K562 (cell line): ENCODE data around the gene PTRHD1. TPM values are rescaled to one million over a fixed set of nuclear protein-coding genes. Genes with fewer than 3 reads are reported as not detected.

Experiments used
- ATAC-seq: fragments of 200-7000 bp; cut with Tn5 transposase; 3 replicates; pipeline ENCODE4 v1.9.1; 2020; ENCODE audit warnings: moderate library complexity
- BruUV-seq: library from RNA; stranded (reverse); fragments of 400-500 nt; replicated peaks from 2 replicates; lab custom pipeline; 2021; lab: Mats Ljungman, UMichigan
- CTCF ChIA-PET: fragments of 300-600 bp; formaldehyde crosslinking; extraction: SDS; loops from one replicate; lab custom pipeline; 2021; ENCODE audit warnings: low intra/inter-chr PET ratio; lab: Yijun Ruan, JAX
- POLR2A ChIA-PET: fragments of 300-600, 350-650 bp; sonication (Branson Sonifier 250); formaldehyde crosslinking; extraction: SDS; loops from one replicate; lab custom pipeline; 2021; ENCODE audit warnings: antibody characterized with exemption, inconsistent platforms; lab: Yijun Ruan, JAX
- DNase-seq, 4 experiments: peaks; one replicate each; pipeline versions ENCODE4 v3.0.0 to v3.0.0-alpha.2; 2011 to 2018; ENCODE audit warnings: low spot score in 3 of 4, mixed read lengths in 3 of 4; ENCODE audit errors: extremely low read depth in 1 of 4
- FAIRE-seq: peaks from 2 replicates; lab custom pipeline; 2011; peaks lifted over from hg19 to GRCh38; lab: Jason Lieb, UNC
- H2AFZ ChIP-seq: 2 replicates; pipeline ENCODE4 v1.6.0; 2011; ENCODE audit warnings: low read depth, low read length, control low read depth, inconsistent platforms
- H3K27ac ChIP-seq: fragments of 200-600 bp; 3 replicates; pipeline ENCODE4 v1.8.0; 2011; ENCODE audit warnings: low read depth, mild to moderate bottlenecking, control low read depth, inconsistent platforms, low read length, moderate library complexity, mixed read lengths; ENCODE audit errors: extremely low read depth
- H3K27me3 ChIP-seq, 2 experiments: fragments of 300-600 bp in 1 of 2; 2 replicates in 1 of 2; 3 replicates in 1 of 2; pipeline versions ENCODE4 v1.6.0 to v1.8.0; 2011; ENCODE audit warnings: inconsistent platforms in 2 of 2, low read length in 2 of 2, mild to moderate bottlenecking in 1 of 2, mixed read lengths in 1 of 2, moderate library complexity in 1 of 2; ENCODE audit not compliant: control insufficient read depth in 2 of 2, insufficient read depth in 2 of 2
- H3K36me3 ChIP-seq: fragments of 300-600 bp; 3 replicates; pipeline ENCODE4 v1.8.0; 2011; ENCODE audit warnings: mild to moderate bottlenecking, low read length, inconsistent platforms; ENCODE audit not compliant: control insufficient read depth, insufficient read depth
- H3K4me1 ChIP-seq, 2 experiments: fragments of 200-600 bp in 1 of 2; replicated peaks in 1 of 2; 2 replicates in 1 of 2; 3 replicates in 1 of 2; pipeline versions ENCODE4 v1.5.1 to v1.8.0; 2011; ENCODE audit warnings: inconsistent platforms in 2 of 2, low read length in 2 of 2, mild to moderate bottlenecking in 1 of 2, mixed read lengths in 1 of 2, moderate library complexity in 1 of 2; ENCODE audit not compliant: control insufficient read depth in 2 of 2, insufficient read depth in 2 of 2
- H3K4me2 ChIP-seq: 2 replicates; pipeline ENCODE4 v1.6.1; 2011; ENCODE audit warnings: low read length, control low read depth, inconsistent platforms, mixed read lengths; ENCODE audit not compliant: insufficient read depth
- H3K4me3 ChIP-seq: fragments of 200-600 bp; sonication (generic), shearing (Covaris generic); 2 replicates; pipeline ENCODE4 v1.5.1; 2016; ENCODE audit warnings: control low read depth, inconsistent platforms
- H3K79me2 ChIP-seq: fragments of 200-600 bp; 3 replicates; pipeline ENCODE4 v1.8.0; 2011; ENCODE audit warnings: low read length, inconsistent platforms; ENCODE audit not compliant: control insufficient read depth, insufficient read depth
- H3K9ac ChIP-seq, 2 experiments: 2 replicates each; pipeline versions ENCODE4 v1.6.0 to v1.6.1; 2011; ENCODE audit warnings: low read depth in 2 of 2, low read length in 2 of 2, control low read depth in 1 of 2, inconsistent platforms in 1 of 2, mild to moderate bottlenecking in 1 of 2, mixed read lengths in 1 of 2; ENCODE audit not compliant: insufficient read depth in 1 of 2
- H3K9me1 ChIP-seq: one replicate; pipeline ENCODE4 v1.6.0; 2011; ENCODE audit warnings: inconsistent platforms, mild to moderate bottlenecking, low read length, moderate library complexity; ENCODE audit not compliant: control insufficient read depth, insufficient read depth
- H3K9me3 ChIP-seq: replicated peaks from 2 replicates; pipeline ENCODE4 v1.5.1; 2011; ENCODE audit warnings: low read depth, low read length, inconsistent platforms; ENCODE audit not compliant: control insufficient read depth, insufficient read depth
- H4K20me1 ChIP-seq: replicated peaks from 2 replicates; pipeline ENCODE4 v1.6.1; 2011; ENCODE audit warnings: low read length, inconsistent platforms, mixed read lengths; ENCODE audit not compliant: control insufficient read depth, insufficient read depth
- AFF4 ChIP-seq: sonication (generic); formaldehyde crosslinking; IDR thresholded peaks from 2 replicates; pipeline ENCODE4 v1.8.0; 2023; ENCODE audit warnings: mild to moderate bottlenecking, missing genetic modification reagents
- BCOR ChIP-seq: fragments of 450-650 bp; IDR thresholded peaks from 2 replicates; pipeline ENCODE4 v1.6.1; 2016
- CHAMP1 ChIP-seq: fragments of 450-650 bp; IDR thresholded peaks from 2 replicates; pipeline ENCODE4 v1.6.1; 2016; ENCODE audit warnings: mild to moderate bottlenecking
- HCFC1 ChIP-seq: IDR thresholded peaks from 2 replicates; pipeline ENCODE4 v1.6.1; 2012; ENCODE audit warnings: low read depth, low read length, improper control_type of control experiment
- HDAC8 ChIP-seq: fragments of 450-650 bp; IDR thresholded peaks from 2 replicates; pipeline ENCODE4 v1.6.1; 2016; ENCODE audit warnings: mild to moderate bottlenecking, missing genetic modification characterization, moderate library complexity, missing compliant biosample characterization
- OTX1 ChIP-seq: fragments of 450-650 bp; formaldehyde crosslinking; IDR thresholded peaks from 2 replicates; pipeline ENCODE4 v1.4.0; 2022; ENCODE audit warnings: mild to moderate bottlenecking
- PHB ChIP-seq: fragments of 250-450 bp; sonication (Bioruptor Pico); IDR thresholded peaks from 2 replicates; pipeline ENCODE4 v1.5.0; 2021
- PRPF4 ChIP-seq: fragments of 200-400 bp; formaldehyde crosslinking; IDR thresholded peaks from one replicate; pipeline ENCODE4 v1.6.1; 2017; ENCODE audit warnings: low read length, low read depth, mild to moderate bottlenecking; ENCODE audit not compliant: insufficient read depth, poor library complexity, severe bottlenecking
- STAT5A ChIP-seq: IDR thresholded peaks from 2 replicates; pipeline ENCODE4 v1.6.1; 2012; ENCODE audit warnings: low read length, inconsistent platforms, borderline replicate concordance
- TEAD2 ChIP-seq: fragments of 450-650 bp; IDR thresholded peaks from 2 replicates; pipeline ENCODE4 v1.6.1; 2016; ENCODE audit warnings: missing genetic modification characterization, control low read depth, missing compliant biosample characterization
- TRIM28 ChIP-seq: fragments of 450-650 bp; IDR thresholded peaks from 2 replicates; pipeline ENCODE4 v1.6.1; 2017
- ZFPM2 ChIP-seq: fragments of 250-450 bp; sonication (Bioruptor Pico); IDR thresholded peaks from 2 replicates; pipeline ENCODE4 v1.5.1; 2022; ENCODE audit warnings: mild to moderate bottlenecking
- ZNF232 ChIP-seq: sonication (generic); formaldehyde crosslinking; IDR thresholded peaks from 2 replicates; pipeline ENCODE4 v1.8.0; 2022; ENCODE audit warnings: mild to moderate bottlenecking, missing genetic modification reagents
- ZNF354B ChIP-seq: fragments of 250-450 bp; sonication (Bioruptor Pico); IDR thresholded peaks from 2 replicates; pipeline ENCODE4 v1.4.0; 2020
- ZNF431 ChIP-seq: sonication (generic); formaldehyde crosslinking; IDR thresholded peaks from 2 replicates; pipeline ENCODE4 v1.8.0; 2022; ENCODE audit warnings: mild to moderate bottlenecking, missing genetic modification reagents
- ZNF511 ChIP-seq: sonication (generic); formaldehyde crosslinking; IDR thresholded peaks from 2 replicates; pipeline ENCODE4 v1.8.0; 2022; ENCODE audit warnings: mild to moderate bottlenecking, missing genetic modification reagents
- WGBS: fragments of 100-300 bp; shearing (Covaris generic); methylation state at CpG from one replicate; pipeline ENCODE4 v1.1.6; 2016; ENCODE audit warnings: low coverage, mixed read lengths; ENCODE audit not compliant: insufficient coverage; ENCODE audit errors: missing lambda C conversion rate; 5-methylcytosine and 5-hydroxymethylcytosine counted together
- in situ Hi-C: fragments of 300-500 bp; cut with MboI; formaldehyde crosslinking; loops from 4 replicates; pipeline ENCODE4 v1.15.0; 2018; ENCODE audit warnings: inconsistent platforms, mixed read lengths
- intact Hi-C: fragments of 100-400 bp; cut with micrococcal nuclease; formaldehyde crosslinking; loops from 2 replicates; pipeline ENCODE4 v1.14.2; 2022
- polyA plus RNA-seq, 8 experiments: library from polyadenylated mRNA; depleted of rRNA in 4 of 8; stranded (reverse) in 5 of 8; unstranded in 3 of 8; fragments of >200 nt; fragmentation: Nextera tagmentation in 2 of 8; fragmentation: Illumina TruSeq in 1 of 8; extraction: Ambion mirVana in 2 of 8; extraction: Trizol in 1 of 8; gene quantifications; 2 replicates each; pipeline versions ENCODE4 v1.2.1 to v1.2.3, GENCODE V29; 2011 to 2014; ENCODE audit warnings: inconsistent platforms in 1 of 8, missing spikeins in 1 of 8
- total RNA-seq, 7 experiments: library from RNA; depleted of rRNA in 6 of 7; stranded (reverse); fragments of >200 nt in 6 of 7; fragmentation: Illumina TruSeq in 2 of 7; extraction: Trizol in 2 of 7; gene quantifications; 2 replicates each; pipeline versions ENCODE4 v1.2.1 to v1.2.3, GENCODE V29; 2011 to 2021; ENCODE audit warnings: low replicate concordance in 1 of 7

Gene PTRHD1
- total and polyA plus RNA-seq, 9 of the 15 experiments (the other 6 are each of a cell fraction or from before 2014, with no cell fraction given), result 15.8 to 83.2 (median 46.6) TPM

- Histone ChIP-seq H2AFZ (no peak overlapping the region), H3K4me1 (no peaks in the 10 kb centered on the region), H3K9me3 (no peaks in the 10 kb centered on the region), H3K9ac (no peak overlapping the region), H3K4me3 (no peak overlapping the region), H3K36me3 (peaks cover 30% of the 10 kb centered on the region), H3K27ac (no peak overlapping the region), H3K9me1 (no peaks in the 10 kb centered on the region), H4K20me1 (no peaks in the 10 kb centered on the region), H3K27me3 (no peaks in the 10 kb centered on the region), H3K4me2 (no peak overlapping the region), H3K79me2 (no peaks in the 10 kb centered on the region)
- in situ Hi-C loops, result no loop called here
- 87% methylated on average over 3 of the region's 4 CpGs for WGBS
- ChIA-PET POLR2A (no interaction called here), CTCF (no interaction called here)
- intact Hi-C loops, result no loop called here
- ATAC-seq, result no peak
- no peak for FAIRE-seq
- no TSS peak for BruUV-seq
- DNase-seq, result no peak
- TF ChIP-seq TEAD2 (tag) (no peak), TRIM28 (no peak), CHAMP1 (no peak), ZNF232 (CRISPR knock-in tag) (no peak), ZNF354B (CRISPR knock-in tag) (no peak), OTX1 (CRISPR knock-in tag) (no peak), PRPF4 (no peak), AFF4 (CRISPR knock-in tag) (no peak), ZFPM2 (no peak), STAT5A (no peak), PHB (CRISPR knock-in tag) (no peak), ZNF511 (no peak), HCFC1 (no peak), BCOR (no peak), HDAC8 (no peak), ZNF431 (CRISPR knock-in tag) (no peak)
These were observed 29.3 kb downstream of the PTRHD1 start for GRCh38 chr2:24763843-24764242.
